Measurements from ENCODE around the gene SEC22A. TPM values are rescaled to one million over a fixed set of nuclear protein-coding genes. Genes with fewer than 3 reads are reported as not detected.

SEC22A gene
- total and polyA plus RNA-seq, 4 donors, result 10.2 to 17.3 (median 13.6) TPM

GRCh38 chr3:123263941-123264340, 62.2 kb downstream of the SEC22A start:
- H3K27ac ChIP-seq (ENCODE audit: low read depth in 1 of 2, low read length in 2 of 2), result no peak overlapping the region
- H3K4me1 ChIP-seq (ENCODE audit: control insufficient read depth in 1 of 2, insufficient read depth in 2 of 2, low read length in 2 of 2), result no peaks in the 10 kb centered on the region
- H3K36me3 ChIP-seq (ENCODE audit: control insufficient read depth in 1 of 2, insufficient read depth in 2 of 2, low read length in 1 of 2), result no peaks in the 10 kb centered on the region
- H3K9me3 ChIP-seq (ENCODE audit: control insufficient read depth, low read length), result no peaks in the 10 kb centered on the region
- WGBS, 2 donors, result 91 to 92% methylated on average over 2 of the region's 2 CpGs
- intact Hi-C loops (cut with DNase I), result no loop called here
- no peaks in the 10 kb centered on the region for H3K27me3 ChIP-seq (ENCODE audit: control insufficient read depth in 1 of 2, insufficient read depth in 2 of 2, low read length in 1 of 2)
- no peak for ATAC-seq (ENCODE audit: low FRiP score)
- no peak for DNase-seq
- H3K4me3 ChIP-seq (ENCODE audit: low read length in 2 of 2), result no peak overlapping the region

GRCh38 chr3:123267821-123268220, 66.1 kb downstream of the SEC22A start:
- Histone ChIP-seq H3K4me3 (ENCODE audit: low read length in 2 of 2) (no peak overlapping the region), H3K36me3 (ENCODE audit: control insufficient read depth in 1 of 2, insufficient read depth in 2 of 2, low read length in 1 of 2) (peaks cover 0 to 4% of the 10 kb centered on the region in 2 donors), H3K27ac (ENCODE audit: low read depth in 1 of 2, low read length in 2 of 2) (no peak overlapping the region), H3K27me3 (ENCODE audit: control insufficient read depth in 1 of 2, insufficient read depth in 2 of 2, low read length in 1 of 2) (no peaks in the 10 kb centered on the region), H3K4me1 (ENCODE audit: control insufficient read depth in 1 of 2, insufficient read depth in 2 of 2, low read length in 2 of 2) (no peaks in the 10 kb centered on the region), H3K9me3 (ENCODE audit: control insufficient read depth, low read length) (no peaks in the 10 kb centered on the region)
- intact Hi-C loops (cut with DNase I), result no loop called here
- no peak for ATAC-seq (ENCODE audit: low FRiP score)
- DNase-seq, result no peak
- 46 to 47% methylated on average over 2 of the region's 2 CpGs for WGBS, 2 donors

- DNase-seq (no peak), ATAC-seq (ENCODE audit: low FRiP score) (no peak)
- Histone ChIP-seq H3K9me3 (ENCODE audit: control insufficient read depth, low read length) (no peaks in the 10 kb centered on the region), H3K27ac (ENCODE audit: low read depth in 1 of 2, low read length in 2 of 2) (no peak overlapping the region), H3K4me1 (ENCODE audit: control insufficient read depth in 1 of 2, insufficient read depth in 2 of 2, low read length in 2 of 2) (no peaks in the 10 kb centered on the region), H3K36me3 (ENCODE audit: control insufficient read depth in 1 of 2, insufficient read depth in 2 of 2, low read length in 1 of 2) (peaks cover 0 to 4% of the 10 kb centered on the region in 2 donors), H3K27me3 (ENCODE audit: control insufficient read depth in 1 of 2, insufficient read depth in 2 of 2, low read length in 1 of 2) (no peaks in the 10 kb centered on the region), H3K4me3 (ENCODE audit: low read length in 2 of 2) (no peak overlapping the region)
- intact Hi-C loops (cut with DNase I), result no loop called here
- 88% methylated on average over 2 of the region's 2 CpGs for WGBS, 2 donors
These were observed 69.1 kb downstream of the SEC22A start for GRCh38 chr3:123270818-123271217.

- WGBS, 2 donors, result 65 to 66% methylated on average over 5 of the region's 5 CpGs
- Histone ChIP-seq H3K36me3 (ENCODE audit: control insufficient read depth in 1 of 2, insufficient read depth in 2 of 2, low read length in 1 of 2) (peaks cover 0 to 4% of the 10 kb centered on the region in 2 donors), H3K27me3 (ENCODE audit: control insufficient read depth in 1 of 2, insufficient read depth in 2 of 2, low read length in 1 of 2) (no peaks in the 10 kb centered on the region), H3K27ac (ENCODE audit: low read depth in 1 of 2, low read length in 2 of 2) (no peak overlapping the region), H3K4me3 (ENCODE audit: low read length in 2 of 2) (no peak overlapping the region), H3K4me1 (ENCODE audit: control insufficient read depth in 1 of 2, insufficient read depth in 2 of 2, low read length in 2 of 2) (no peaks in the 10 kb centered on the region), H3K9me3 (ENCODE audit: control insufficient read depth, low read length) (no peaks in the 10 kb centered on the region)
- ATAC-seq (ENCODE audit: low FRiP score), result no peak
- intact Hi-C loops (cut with DNase I), result no loop called here
- DNase-seq, result no peak
These were observed 69.9 kb downstream of the SEC22A start for GRCh38 chr3:123271466-123272159.

GRCh38 chr3:123272547-123272946, 70.8 kb downstream of the SEC22A start:
- 95 to 100% methylated on average over 2 of the region's 2 CpGs for WGBS, 2 donors
- intact Hi-C loops (cut with DNase I), result no loop called here
- Histone ChIP-seq H3K36me3 (ENCODE audit: control insufficient read depth in 1 of 2, insufficient read depth in 2 of 2, low read length in 1 of 2) (peaks cover 0 to 4% of the 10 kb centered on the region in 2 donors), H3K9me3 (ENCODE audit: control insufficient read depth, low read length) (no peaks in the 10 kb centered on the region), H3K4me3 (ENCODE audit: low read length in 2 of 2) (no peak overlapping the region), H3K27me3 (ENCODE audit: control insufficient read depth in 1 of 2, insufficient read depth in 2 of 2, low read length in 1 of 2) (no peaks in the 10 kb centered on the region), H3K27ac (ENCODE audit: low read depth in 1 of 2, low read length in 2 of 2) (no peak overlapping the region), H3K4me1 (ENCODE audit: control insufficient read depth in 1 of 2, insufficient read depth in 2 of 2, low read length in 2 of 2) (no peaks in the 10 kb centered on the region)
- no peak for DNase-seq
- ATAC-seq (ENCODE audit: low FRiP score), result no peak

GRCh38 chr3:123275691-123276090, 73.9 kb downstream of the SEC22A start:
- Histone ChIP-seq H3K27me3 (ENCODE audit: control insufficient read depth in 1 of 2, insufficient read depth in 2 of 2, low read length in 1 of 2) (no peaks in the 10 kb centered on the region), H3K9me3 (ENCODE audit: control insufficient read depth, low read length) (no peaks in the 10 kb centered on the region), H3K4me3 (ENCODE audit: low read length in 2 of 2) (no peak overlapping the region), H3K36me3 (ENCODE audit: control insufficient read depth in 1 of 2, insufficient read depth in 2 of 2, low read length in 1 of 2) (peaks cover 0 to 4% of the 10 kb centered on the region in 2 donors), H3K27ac (ENCODE audit: low read depth in 1 of 2, low read length in 2 of 2) (no peak overlapping the region), H3K4me1 (ENCODE audit: control insufficient read depth in 1 of 2, insufficient read depth in 2 of 2, low read length in 2 of 2) (no peaks in the 10 kb centered on the region)
- 49 to 59% methylated on average over 3 of the region's 3 CpGs for WGBS, 2 donors
- ATAC-seq (ENCODE audit: low FRiP score), result no peak
- no peak for DNase-seq
- intact Hi-C loops (cut with DNase I), result no loop called here

GRCh38 chr3:123276346-123277006, 74.7 kb downstream of the SEC22A start:
- H3K9me3 ChIP-seq (ENCODE audit: control insufficient read depth, low read length), result no peaks in the 10 kb centered on the region
- intact Hi-C loops (cut with DNase I), result no loop called here
- no peaks in the 10 kb centered on the region for H3K4me1 ChIP-seq (ENCODE audit: control insufficient read depth in 1 of 2, insufficient read depth in 2 of 2, low read length in 2 of 2)
- 69 to 75% methylated on average over 10 of the region's 10 CpGs for WGBS, 2 donors
- no peak for ATAC-seq (ENCODE audit: low FRiP score)
- H3K27ac ChIP-seq (ENCODE audit: low read depth in 1 of 2, low read length in 2 of 2), result no peak overlapping the region
- no peak for DNase-seq
- no peaks in the 10 kb centered on the region for H3K27me3 ChIP-seq (ENCODE audit: control insufficient read depth in 1 of 2, insufficient read depth in 2 of 2, low read length in 1 of 2)
- H3K36me3 ChIP-seq (ENCODE audit: control insufficient read depth in 1 of 2, insufficient read depth in 2 of 2, low read length in 1 of 2), result peaks cover 0 to 4% of the 10 kb centered on the region in 2 donors
- H3K4me3 ChIP-seq (ENCODE audit: low read length in 2 of 2), result no peak overlapping the region

- no peak overlapping the region for H3K4me3 ChIP-seq (ENCODE audit: low read length in 2 of 2)
These were observed 75.4 kb downstream of the SEC22A start for GRCh38 chr3:123277106-123277505.

GRCh38 chr3:123278446-123278845, 76.7 kb downstream of the SEC22A start:
- H3K27ac ChIP-seq (ENCODE audit: low read depth in 1 of 2, low read length in 2 of 2), result no peak overlapping the region
- ATAC-seq (ENCODE audit: low FRiP score) (no peak), DNase-seq (no peak)
- H3K27me3 ChIP-seq (ENCODE audit: control insufficient read depth in 1 of 2, insufficient read depth in 2 of 2, low read length in 1 of 2), result no peaks in the 10 kb centered on the region
- no peaks in the 10 kb centered on the region for H3K36me3 ChIP-seq (ENCODE audit: control insufficient read depth in 1 of 2, insufficient read depth in 2 of 2, low read length in 1 of 2)
- H3K9me3 ChIP-seq (ENCODE audit: control insufficient read depth, low read length), result no peaks in the 10 kb centered on the region
- no peaks in the 10 kb centered on the region for H3K4me1 ChIP-seq (ENCODE audit: control insufficient read depth in 1 of 2, insufficient read depth in 2 of 2, low read length in 2 of 2)
- intact Hi-C loops (cut with DNase I), result no loop called here
- no peak overlapping the region for H3K4me3 ChIP-seq (ENCODE audit: low read length in 2 of 2)
- WGBS, 2 donors, result 74 to 75% methylated on average over 5 of the region's 5 CpGs

More at GRCh38 chr3:123277106-123277505, 75.4 kb downstream of the SEC22A start:
- Histone ChIP-seq H3K4me1 (ENCODE audit: control insufficient read depth in 1 of 2, insufficient read depth in 2 of 2, low read length in 2 of 2) (no peaks in the 10 kb centered on the region), H3K9me3 (ENCODE audit: control insufficient read depth, low read length) (no peaks in the 10 kb centered on the region), H3K27ac (ENCODE audit: low read depth in 1 of 2, low read length in 2 of 2) (no peak overlapping the region), H3K36me3 (ENCODE audit: control insufficient read depth in 1 of 2, insufficient read depth in 2 of 2, low read length in 1 of 2) (no peaks in the 10 kb centered on the region), H3K27me3 (ENCODE audit: control insufficient read depth in 1 of 2, insufficient read depth in 2 of 2, low read length in 1 of 2) (no peaks in the 10 kb centered on the region)
- no peak for ATAC-seq (ENCODE audit: low FRiP score)
- 76 to 79% methylated on average over 6 of the region's 6 CpGs for WGBS, 2 donors
- intact Hi-C loops (cut with DNase I), result no loop called here
- no peak for DNase-seq
